GM13976 (cell line): ENCODE results near the gene ENAH.

Source experiments
- DNase-seq: peaks from one replicate; pipeline ENCODE4 v3.0.0; 2012; ENCODE audit warnings: low spot score
- CTCF ChIP-seq: IDR thresholded peaks from 2 replicates; pipeline ENCODE4 v1.5.1; 2012; ENCODE audit warnings: borderline replicate concordance, mild to moderate bottlenecking; ENCODE audit not compliant: insufficient read depth; ENCODE audit errors: extremely low read depth, missing control alignments, control extremely low read depth
- in situ Hi-C: fragments of 300-500 bp; cut with MboI; formaldehyde crosslinking; loops from one replicate; pipeline ENCODE4 v1.12.0; 2022; ENCODE audit warnings: low sequenced_read_pairs, mixed read lengths, inconsistent platforms; ENCODE audit not compliant: unreplicated experiment

Gene ENAH

GRCh38 chr1:225651376-225651871, 1.5 kb downstream of the ENAH start:
- no peak for DNase-seq
- TF ChIP-seq CTCF, result no peak
- in situ Hi-C loops, result no loop called here

GRCh38 chr1:225650179-225650578, 2.7 kb downstream of the ENAH start:
- TF ChIP-seq CTCF, result no peak
- in situ Hi-C loops, result no loop called here
- DNase-seq, result no peak

GRCh38 chr1:225645194-225645895, 7.6 kb downstream of the ENAH start:
- TF ChIP-seq CTCF, result no peak
- in situ Hi-C loops, result no loop called here
- DNase-seq, result no peak

- in situ Hi-C loops, result no loop called here
- DNase-seq, result no peak
Measured at GRCh38 chr1:225644666-225645065, 8.3 kb downstream of the ENAH start.

GRCh38 chr1:225642177-225642576, 10.7 kb downstream of the ENAH start:
- TF ChIP-seq CTCF, result no peak
- DNase-seq, result no peak
- in situ Hi-C loops, result no loop called here

More at GRCh38 chr1:225644666-225645065, 8.3 kb downstream of the ENAH start:
- TF ChIP-seq CTCF, result no peak

GRCh38 chr1:225638853-225639252, 14.1 kb downstream of the ENAH start:
- TF ChIP-seq CTCF, result no peak
- no peak for DNase-seq
- in situ Hi-C loops, result no loop called here
